Central memory CD8-positive, alpha-beta T cell (primary cell): Measurements from ENCODE around the gene PRKCB.
A peak's percentile ranks its signal among the peaks of the same experiment; 100 is the strongest.

Experiments
- ATAC-seq: fragments of 150-1000 bp; cut with Tn5 transposase; replicated peaks from 2 replicates; pipeline ENCODE4 v1.10.0; 2022; ENCODE audit warnings: mild to moderate bottlenecking, moderate FRiP score, moderate number of reproducible peaks; ENCODE audit not compliant: poor library complexity, severe bottlenecking; ENCODE audit errors: extremely low read depth
- DNase-seq, 2 donors: peaks; one replicate each; pipeline ENCODE4 v3.0.0; 2021; ENCODE audit warnings: low spot score in 2 of 2
- H3K27ac Mint-ChIP-seq: one replicate; pipeline ENCODE4 v1.8.0; 2022; ENCODE audit warnings: low read depth, mild to moderate bottlenecking, moderate library complexity, mixed read lengths
- H3K27me3 Mint-ChIP-seq: one replicate; pipeline ENCODE4 v1.8.0; 2022; ENCODE audit warnings: mixed read lengths
- H3K36me3 Mint-ChIP-seq: one replicate; pipeline ENCODE4 v1.8.0; 2022; ENCODE audit warnings: mild to moderate bottlenecking, moderate library complexity, mixed read lengths; ENCODE audit not compliant: insufficient read depth
- H3K4me1 Mint-ChIP-seq: one replicate; pipeline ENCODE4 v1.8.0; 2022; ENCODE audit warnings: mixed read lengths
- H3K4me3 Mint-ChIP-seq: one replicate; pipeline ENCODE4 v1.8.0; 2022; ENCODE audit warnings: mild to moderate bottlenecking, moderate library complexity, mixed read lengths
- H3K9me3 Mint-ChIP-seq: one replicate; pipeline ENCODE4 v1.8.0; 2022; ENCODE audit warnings: mixed read lengths

PRKCB gene

DNA sequence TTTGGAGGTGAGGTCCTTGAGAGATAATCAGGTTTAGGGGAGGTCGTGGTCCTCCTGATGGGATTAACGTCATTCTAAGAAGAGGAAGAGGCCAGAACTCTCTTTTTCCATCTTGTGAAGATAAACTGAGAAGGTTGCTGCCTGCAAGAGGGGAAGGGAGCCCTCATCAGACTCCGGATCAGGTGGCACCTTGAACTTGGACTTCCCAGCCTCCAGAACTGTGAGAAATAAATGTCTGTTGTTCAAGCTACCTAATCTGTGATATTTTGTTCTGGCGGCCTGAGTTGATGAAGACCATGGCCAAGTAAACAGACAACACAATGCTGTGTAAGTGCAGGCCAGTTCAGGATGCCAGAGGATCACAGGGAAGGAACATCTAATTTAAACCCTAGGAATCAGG is 10.9 kb upstream of the PRKCB start:
- no peaks in the 10 kb centered on the region for H3K27me3 Mint-ChIP-seq
- H3K4me1 Mint-ChIP-seq, result peaks cover 39% of the 10 kb centered on the region
- H3K36me3 Mint-ChIP-seq, result peaks cover 1% of the 10 kb centered on the region
- H3K9me3 Mint-ChIP-seq, result no peaks in the 10 kb centered on the region
- H3K4me3 Mint-ChIP-seq, result no peak overlapping the region
- ATAC-seq (no peak), DNase-seq (no peak)
- H3K27ac Mint-ChIP-seq, result peak overlapping the region; percentile 79

DNA sequence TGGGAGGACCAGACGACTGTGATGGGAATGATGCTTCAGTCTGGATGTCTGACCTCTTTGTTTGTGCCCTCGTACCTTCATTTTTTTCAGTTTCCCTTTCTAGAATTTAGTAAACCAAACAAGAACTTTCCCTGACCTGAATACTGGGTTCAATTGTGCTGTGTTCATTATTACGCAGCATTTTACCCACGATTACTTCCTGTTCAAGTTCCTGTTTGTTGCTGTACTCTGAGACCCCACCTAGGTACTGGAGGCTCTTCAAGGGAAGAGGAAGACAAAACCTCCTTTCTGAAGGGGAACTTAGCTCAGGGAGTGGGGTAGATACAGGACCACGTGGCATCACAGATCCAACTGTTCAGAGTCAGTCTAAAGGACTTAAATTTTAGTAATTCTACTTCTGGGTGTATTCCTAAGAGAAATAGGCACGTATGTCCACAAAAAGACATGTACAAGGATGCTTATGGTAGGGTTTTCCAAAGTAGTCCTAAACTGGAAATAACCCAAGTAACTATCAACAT is 9.2 kb upstream of the PRKCB start:
- H3K36me3 Mint-ChIP-seq, result peaks cover 1% of the 10 kb centered on the region
- peaks cover 39% of the 10 kb centered on the region for H3K4me1 Mint-ChIP-seq
- peak overlapping the region; percentile 91 for H3K27ac Mint-ChIP-seq
- H3K9me3 Mint-ChIP-seq, result no peaks in the 10 kb centered on the region
- peak overlapping the region; percentile 55 for H3K4me3 Mint-ChIP-seq
- peak; percentile 87 for ATAC-seq
- H3K27me3 Mint-ChIP-seq, result no peaks in the 10 kb centered on the region
- no peak for DNase-seq

DNA sequence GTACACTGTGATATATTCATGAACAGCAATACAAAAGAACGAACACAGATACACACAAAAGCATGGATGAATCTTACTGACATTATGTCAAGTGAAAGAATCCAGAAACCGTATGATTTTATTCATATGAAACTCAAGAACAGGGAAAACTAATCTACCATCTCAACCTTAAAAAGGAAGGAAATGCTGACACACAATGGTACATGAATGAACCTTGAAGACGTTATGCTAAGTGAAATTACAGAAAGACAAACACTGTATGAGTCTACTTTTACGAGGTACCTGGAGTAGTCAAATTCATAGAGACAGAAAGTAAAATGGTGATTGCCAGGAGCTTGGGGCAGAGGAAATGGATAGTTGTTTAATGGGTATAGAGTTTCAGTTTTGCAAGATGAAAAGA is 8.7 kb upstream of the PRKCB start:
- peaks cover 1% of the 10 kb centered on the region for H3K36me3 Mint-ChIP-seq
- peak overlapping the region; percentile 91 for H3K27ac Mint-ChIP-seq
- H3K27me3 Mint-ChIP-seq, result no peaks in the 10 kb centered on the region

DNA sequence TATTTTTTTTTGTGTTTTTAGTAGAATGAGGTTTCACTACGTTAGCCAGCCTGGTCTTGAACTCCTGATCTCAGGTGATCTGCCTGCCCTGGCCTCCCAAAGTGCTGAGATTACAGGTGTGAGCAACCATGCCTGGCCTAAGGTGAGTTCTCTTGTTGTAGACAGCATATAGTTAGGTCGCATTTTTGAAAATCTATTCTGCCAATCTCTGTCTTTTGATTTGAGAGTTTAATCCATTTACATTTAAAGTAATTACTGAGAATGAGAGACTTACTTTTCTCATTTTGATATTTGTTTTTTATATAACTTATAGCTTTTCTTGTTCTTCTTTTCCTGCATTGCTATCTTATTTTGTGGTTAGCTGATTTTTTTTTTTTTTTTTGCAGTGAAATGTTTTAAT is 6.3 kb upstream of the PRKCB start:
- ATAC-seq (no peak), DNase-seq (no peak)
- H3K4me1 Mint-ChIP-seq, result peaks cover 36% of the 10 kb centered on the region
- H3K9me3 Mint-ChIP-seq, result no peaks in the 10 kb centered on the region
- no peak overlapping the region for H3K4me3 Mint-ChIP-seq
- H3K27me3 Mint-ChIP-seq, result no peaks in the 10 kb centered on the region
- H3K27ac Mint-ChIP-seq, result no peak overlapping the region
- H3K36me3 Mint-ChIP-seq, result peaks cover 1% of the 10 kb centered on the region

More for the DNA sequence above, 8.7 kb upstream of the PRKCB start:
- Mint-ChIP-seq H3K9me3 (no peaks in the 10 kb centered on the region), H3K4me3 (peak overlapping the region; percentile 55), H3K4me1 (peaks cover 39% of the 10 kb centered on the region)
- ATAC-seq, result peak; percentile 42
- DNase-seq, result no peak

DNA sequence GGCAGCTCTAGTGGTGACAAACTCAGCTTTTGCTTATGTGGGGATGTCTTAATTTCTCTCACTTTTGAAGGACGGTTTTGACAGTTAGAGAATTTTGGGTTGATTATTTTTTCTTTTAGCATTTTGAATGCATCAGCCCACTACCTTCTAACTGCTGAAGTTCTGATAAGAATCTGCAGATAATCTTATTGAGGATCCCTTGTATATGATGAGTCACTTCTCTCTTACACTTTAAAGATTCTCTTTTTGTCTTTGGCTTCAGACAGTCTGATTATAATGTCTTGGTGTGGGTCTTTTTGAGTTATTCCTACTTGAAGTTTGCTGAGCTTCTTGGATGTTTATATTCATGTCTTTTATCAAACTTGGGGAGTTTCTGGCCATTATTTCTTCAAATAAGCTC is 5.5 kb upstream of the PRKCB start:
- H3K4me3 Mint-ChIP-seq, result no peak overlapping the region
- peaks cover 1% of the 10 kb centered on the region for H3K36me3 Mint-ChIP-seq
- no peak overlapping the region for H3K27ac Mint-ChIP-seq
- DNase-seq (no peak), ATAC-seq (no peak)
- H3K27me3 Mint-ChIP-seq, result no peaks in the 10 kb centered on the region
- peaks cover 35% of the 10 kb centered on the region for H3K4me1 Mint-ChIP-seq
- H3K9me3 Mint-ChIP-seq, result no peaks in the 10 kb centered on the region

DNA sequence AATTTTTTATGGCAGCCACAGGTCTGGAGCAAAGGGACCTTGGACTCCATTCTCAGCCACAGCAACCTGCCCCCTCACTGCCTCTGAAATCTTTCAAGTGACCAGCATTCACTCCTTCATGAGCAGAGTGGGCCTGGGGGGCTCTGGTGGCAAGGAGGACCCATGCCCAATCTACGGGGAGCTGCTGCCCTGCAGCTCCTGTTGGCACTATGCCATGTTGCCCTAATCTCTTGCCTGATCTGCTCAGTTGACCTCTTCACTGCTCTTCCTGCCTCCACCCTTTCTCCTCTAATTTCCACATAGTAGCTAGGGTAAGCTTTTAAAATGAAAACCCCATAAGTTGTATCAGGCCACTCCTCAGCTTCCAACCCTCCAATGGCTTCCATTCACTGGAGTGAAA is 2.9 kb upstream of the PRKCB start:
- Mint-ChIP-seq H3K4me1 (peaks cover 31% of the 10 kb centered on the region), H3K36me3 (peaks cover 5% of the 10 kb centered on the region), H3K27me3 (no peaks in the 10 kb centered on the region), H3K4me3 (no peak overlapping the region), H3K27ac (no peak overlapping the region), H3K9me3 (no peaks in the 10 kb centered on the region)
- ATAC-seq, result no peak
- DNase-seq, result no peak

DNA sequence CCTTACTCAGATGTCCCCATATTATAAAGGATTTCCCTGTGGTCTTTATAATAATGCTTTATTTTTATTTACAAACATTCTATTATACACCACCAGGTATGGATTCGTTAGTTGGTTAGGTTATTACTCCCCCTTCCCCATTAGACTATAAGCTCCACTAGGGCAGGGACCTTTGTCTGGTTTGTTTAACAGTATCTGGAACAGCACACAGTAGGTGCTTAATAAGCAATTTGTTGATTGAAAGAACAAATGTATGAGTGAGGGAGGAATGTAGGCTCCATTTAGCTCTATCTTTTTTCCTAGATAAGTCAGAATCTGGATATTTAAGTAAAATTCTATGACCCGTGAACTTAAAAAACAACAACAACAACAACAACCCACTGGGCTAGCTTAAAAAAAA is 2.3 kb upstream of the PRKCB start:
- Mint-ChIP-seq H3K36me3 (peaks cover 5% of the 10 kb centered on the region), H3K4me1 (peaks cover 37% of the 10 kb centered on the region), H3K9me3 (no peaks in the 10 kb centered on the region), H3K4me3 (no peak overlapping the region), H3K27me3 (no peaks in the 10 kb centered on the region), H3K27ac (no peak overlapping the region)
- DNase-seq, result no peak
- ATAC-seq, result no peak

DNA sequence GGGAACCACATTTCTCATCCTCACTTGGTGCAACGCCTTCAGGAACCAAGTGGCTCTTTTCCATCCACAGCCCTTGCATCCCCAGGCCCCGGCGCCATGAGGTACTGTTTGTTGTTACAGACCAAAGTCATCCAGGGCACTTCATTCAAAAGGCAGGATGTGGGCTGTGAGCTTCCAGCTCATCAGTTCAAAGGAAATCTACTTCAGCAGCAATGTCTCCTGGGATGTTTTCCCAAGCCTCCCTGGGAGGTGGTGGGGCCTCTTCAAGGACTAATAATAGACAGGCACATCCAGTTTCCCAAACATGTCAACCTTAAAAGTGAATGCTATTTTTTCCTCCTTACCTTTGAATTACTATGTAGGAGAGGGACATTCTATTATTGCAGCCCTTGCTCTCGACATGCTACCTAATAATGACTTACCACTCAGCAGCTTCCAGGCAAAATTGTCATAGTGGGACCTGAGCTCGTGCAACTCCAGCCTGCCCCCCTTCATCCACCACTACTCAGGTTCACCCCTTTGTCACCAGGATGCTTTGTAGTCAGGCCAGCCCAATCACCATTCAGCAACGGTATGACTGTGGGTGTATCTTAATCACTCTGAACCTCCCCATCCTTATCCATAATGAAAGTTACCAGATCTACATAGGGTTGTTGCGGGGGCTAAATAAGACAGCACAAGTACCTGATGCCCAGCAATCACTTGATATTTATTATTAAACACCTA is 1.7 kb upstream of the PRKCB start:
- Mint-ChIP-seq H3K27ac (no peak overlapping the region), H3K9me3 (no peaks in the 10 kb centered on the region), H3K27me3 (no peaks in the 10 kb centered on the region), H3K36me3 (peaks cover 5% of the 10 kb centered on the region), H3K4me3 (peak overlapping the region; percentile 95), H3K4me1 (peaks cover 44% of the 10 kb centered on the region)
- DNase-seq (no peak), ATAC-seq (no peak)

DNA sequence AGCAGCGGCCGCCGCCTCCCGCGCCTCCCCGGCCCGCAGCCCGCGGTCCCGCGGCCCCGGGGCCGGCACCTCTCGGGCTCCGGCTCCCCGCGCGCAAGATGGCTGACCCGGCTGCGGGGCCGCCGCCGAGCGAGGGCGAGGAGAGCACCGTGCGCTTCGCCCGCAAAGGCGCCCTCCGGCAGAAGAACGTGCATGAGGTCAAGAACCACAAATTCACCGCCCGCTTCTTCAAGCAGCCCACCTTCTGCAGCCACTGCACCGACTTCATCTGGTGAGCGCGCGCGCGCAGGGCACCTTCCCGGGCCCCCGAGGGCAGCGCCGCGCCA is 258 bp downstream of the PRKCB start:
- Mint-ChIP-seq H3K36me3 (peaks cover 7% of the 10 kb centered on the region), H3K27ac (no peak overlapping the region), H3K9me3 (no peaks in the 10 kb centered on the region), H3K4me3 (peak overlapping the region; percentile 95), H3K27me3 (no peaks in the 10 kb centered on the region), H3K4me1 (peaks cover 61% of the 10 kb centered on the region)
- peak in 1 of 2 donors; percentile 24 for DNase-seq
- ATAC-seq, result peak; percentile 39

DNA sequence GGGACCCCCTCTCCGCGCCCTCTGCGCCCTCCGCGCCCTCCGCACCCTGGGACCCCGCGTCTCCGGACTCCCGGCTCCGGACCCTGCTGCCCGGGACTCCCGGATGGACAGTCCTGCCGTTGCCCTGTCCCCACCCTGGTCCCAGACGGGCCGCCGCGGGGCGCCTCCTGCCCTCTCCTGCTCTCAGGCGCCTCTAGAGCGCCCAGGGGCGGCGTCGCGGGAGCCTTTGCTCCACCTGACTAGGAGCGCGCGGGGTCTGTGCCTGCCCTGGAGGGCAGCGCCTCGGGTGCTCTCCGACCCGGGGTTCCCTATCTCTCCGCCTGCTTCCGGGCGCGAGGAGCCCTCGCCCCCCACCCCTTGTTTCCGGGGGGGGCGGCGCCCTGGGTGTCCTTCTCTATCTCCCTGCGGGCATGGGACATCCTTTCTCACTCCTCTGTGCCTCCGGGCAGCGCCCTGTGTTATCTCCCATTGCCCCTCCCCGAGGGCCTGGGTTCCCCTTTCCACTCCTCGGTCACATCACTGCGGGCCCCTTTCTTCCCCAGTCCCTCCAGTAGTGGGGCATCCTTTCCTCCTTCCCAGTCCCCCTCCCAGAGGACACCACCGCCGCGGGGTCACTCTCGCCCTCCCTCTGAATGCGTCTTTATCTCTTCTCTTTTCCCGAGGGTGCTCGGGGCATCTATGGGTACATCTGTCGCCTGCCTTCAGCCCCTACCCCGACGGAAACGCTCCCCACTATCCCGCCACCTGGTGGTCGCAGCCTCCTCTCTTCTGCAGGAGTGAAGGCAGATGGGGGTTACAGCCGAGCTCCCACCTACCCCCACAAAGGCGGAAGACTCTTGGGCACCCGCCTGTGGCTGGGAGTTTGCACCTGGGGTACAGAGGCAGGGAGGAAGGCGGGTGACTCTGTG is 875 bp downstream of the PRKCB start:
- DNase-seq, result peak; percentile 23 to 38
- peaks cover 61% of the 10 kb centered on the region for H3K4me1 Mint-ChIP-seq
- peaks cover 7% of the 10 kb centered on the region for H3K36me3 Mint-ChIP-seq
- peak overlapping the region; percentile 93 for H3K27ac Mint-ChIP-seq
- H3K4me3 Mint-ChIP-seq, result peak overlapping the region; percentile 95
- no peaks in the 10 kb centered on the region for H3K27me3 Mint-ChIP-seq
- H3K9me3 Mint-ChIP-seq, result no peaks in the 10 kb centered on the region
- ATAC-seq, result peak; percentile 62

DNA sequence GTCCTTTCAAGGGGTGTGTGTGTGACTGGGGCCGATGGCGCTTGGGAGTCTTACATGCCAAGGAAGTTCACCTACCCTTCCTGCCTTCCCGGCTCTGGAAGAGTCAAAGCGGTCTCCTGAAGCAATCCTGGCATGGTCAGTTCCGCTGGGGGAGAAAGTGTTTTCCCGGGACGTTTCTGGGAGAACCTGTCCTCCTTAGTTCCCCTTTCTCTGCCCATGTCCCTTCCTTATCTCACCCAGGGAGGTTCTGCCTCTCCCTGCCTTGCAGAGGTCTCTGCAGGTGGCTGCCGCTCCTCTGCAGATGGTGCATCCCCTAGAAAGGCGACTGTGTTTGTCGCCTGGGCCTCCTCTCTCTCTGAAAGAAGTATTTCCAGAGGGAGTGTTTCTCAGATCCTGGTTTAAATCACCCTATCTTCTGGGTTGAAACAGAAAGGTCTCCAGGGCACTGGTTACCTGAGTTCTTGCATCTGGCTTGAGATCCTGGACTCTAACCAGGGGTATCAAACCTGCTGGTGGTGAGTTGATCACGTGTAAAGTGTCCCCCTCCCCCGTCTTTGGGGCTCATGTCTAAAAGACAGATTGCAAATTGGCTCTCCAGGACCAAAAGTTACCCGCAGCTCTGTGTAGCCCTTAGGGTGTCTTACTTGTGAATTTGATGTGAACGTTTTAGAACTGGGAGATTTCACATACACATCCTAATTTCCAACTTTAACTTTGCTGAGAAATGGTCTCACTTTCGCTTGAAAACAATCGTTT is 1.9 kb downstream of the PRKCB start:
- no peaks in the 10 kb centered on the region for H3K9me3 Mint-ChIP-seq
- H3K4me3 Mint-ChIP-seq, result peak overlapping the region; percentile 95
- H3K27ac Mint-ChIP-seq, result peak overlapping the region; percentile 93
- H3K27me3 Mint-ChIP-seq, result no peaks in the 10 kb centered on the region
- H3K4me1 Mint-ChIP-seq, result peaks cover 71% of the 10 kb centered on the region
- H3K36me3 Mint-ChIP-seq, result peaks cover 7% of the 10 kb centered on the region
- DNase-seq (no peak), ATAC-seq (no peak)

DNA sequence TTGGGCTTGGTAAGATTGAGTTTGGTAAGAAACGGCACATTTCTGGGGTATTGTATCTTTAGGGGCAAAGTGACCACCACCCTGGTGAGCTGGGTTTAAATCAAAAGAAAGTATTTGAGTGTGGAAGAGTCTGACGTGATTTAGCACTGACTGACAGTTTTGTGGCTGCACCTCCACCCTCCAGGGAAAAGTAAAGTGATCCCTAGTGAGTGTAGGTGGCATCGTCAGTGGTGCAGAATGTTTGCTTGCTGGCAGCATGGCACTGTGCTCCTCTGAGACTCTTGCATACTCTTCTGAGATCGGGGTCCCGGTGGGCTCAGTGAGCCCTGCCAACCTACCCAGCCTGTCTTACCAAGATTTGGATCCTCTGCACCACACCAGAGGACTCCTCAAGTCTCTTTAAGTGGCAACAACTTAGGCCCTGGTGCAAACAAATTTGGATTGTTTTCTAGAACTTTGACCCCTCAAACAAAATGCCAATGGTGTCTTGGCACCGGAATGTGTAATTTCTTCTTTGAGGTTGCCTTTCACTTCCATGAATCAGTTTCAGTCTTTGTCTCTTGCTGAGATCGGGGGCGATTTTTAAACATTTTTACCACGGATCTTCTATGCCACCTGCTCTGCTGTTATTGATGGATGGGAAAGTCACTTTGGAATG is 2.8 kb downstream of the PRKCB start:
- no peaks in the 10 kb centered on the region for H3K27me3 Mint-ChIP-seq
- no peaks in the 10 kb centered on the region for H3K9me3 Mint-ChIP-seq
- ATAC-seq (no peak), DNase-seq (no peak)
- peak overlapping the region; percentile 93 for H3K27ac Mint-ChIP-seq
- peak overlapping the region; percentile 95 for H3K4me3 Mint-ChIP-seq
- H3K4me1 Mint-ChIP-seq, result peaks cover 73% of the 10 kb centered on the region
- peaks cover 9% of the 10 kb centered on the region for H3K36me3 Mint-ChIP-seq
